ENCODE results near the gene NUP35.

Gene NUP35

GRCh38 chr2:183088061-183088460, 36.2 kb upstream of the NUP35 start:
- Histone ChIP-seq H3K36me3 (no peaks in the 10 kb centered on the region), H3K4me1 (ENCODE audit: control insufficient read depth in 1 of 2, insufficient read depth in 1 of 2, low read depth in 1 of 2, low read length in 1 of 2) (no peaks in the 10 kb centered on the region), H3K4me3 (ENCODE audit: low read depth in 1 of 2, low read length in 1 of 2) (no peak overlapping the region), H3K27me3 (no peaks in the 10 kb centered on the region), H3K9me3 (no peaks in the 10 kb centered on the region), H3K27ac (no peak overlapping the region)
- no peak for TF ChIP-seq CTCF (IDR thresholded peaks at IDR 0.05)

- Histone ChIP-seq H3K4me1 (ENCODE audit: control insufficient read depth in 1 of 2, insufficient read depth in 1 of 2, low read depth in 1 of 2, low read length in 1 of 2) (no peaks in the 10 kb centered on the region), H3K27me3 (no peaks in the 10 kb centered on the region), H3K27ac (no peak overlapping the region), H3K36me3 (no peaks in the 10 kb centered on the region), H3K9me3 (no peaks in the 10 kb centered on the region), H3K4me3 (ENCODE audit: low read depth in 1 of 2, low read length in 1 of 2) (no peak overlapping the region)
- TF ChIP-seq CTCF (IDR thresholded peaks at IDR 0.05) = no peak
Observed at GRCh38 chr2:183089192-183089851, 34.9 kb upstream of the NUP35 start.

- no peaks in the 10 kb centered on the region for H3K4me1 ChIP-seq (ENCODE audit: control insufficient read depth in 1 of 2, insufficient read depth in 1 of 2, low read depth in 1 of 2, low read length in 1 of 2)
- H3K9me3 ChIP-seq = no peaks in the 10 kb centered on the region
- H3K36me3 ChIP-seq = no peaks in the 10 kb centered on the region
- no peaks in the 10 kb centered on the region for H3K27me3 ChIP-seq
- H3K27ac ChIP-seq = no peak overlapping the region
- no peak overlapping the region for H3K4me3 ChIP-seq (ENCODE audit: low read depth in 1 of 2, low read length in 1 of 2)
- no peak for TF ChIP-seq CTCF (IDR thresholded peaks at IDR 0.05)
Observed at GRCh38 chr2:183091318-183091953, 32.8 kb upstream of the NUP35 start.

GRCh38 chr2:183091954-183092345, 32.3 kb upstream of the NUP35 start:
- no peak for TF ChIP-seq CTCF (IDR thresholded peaks at IDR 0.05)
- Histone ChIP-seq H3K4me1 (ENCODE audit: control insufficient read depth in 1 of 2, insufficient read depth in 1 of 2, low read depth in 1 of 2, low read length in 1 of 2) (no peaks in the 10 kb centered on the region), H3K27ac (no peak overlapping the region), H3K27me3 (no peaks in the 10 kb centered on the region), H3K4me3 (ENCODE audit: low read depth in 1 of 2, low read length in 1 of 2) (no peak overlapping the region), H3K36me3 (no peaks in the 10 kb centered on the region), H3K9me3 (no peaks in the 10 kb centered on the region)

GRCh38 chr2:183093857-183094657, 30.2 kb upstream of the NUP35 start:
- TF ChIP-seq CTCF (IDR thresholded peaks at IDR 0.05) = no peak
- no peak overlapping the region for H3K27ac ChIP-seq
- H3K36me3 ChIP-seq = no peaks in the 10 kb centered on the region

More at GRCh38 chr2:183093857-183094657, 30.2 kb upstream of the NUP35 start:
- Histone ChIP-seq H3K4me3 (ENCODE audit: low read depth in 1 of 2, low read length in 1 of 2) (no peak overlapping the region), H3K4me1 (ENCODE audit: control insufficient read depth in 1 of 2, insufficient read depth in 1 of 2, low read depth in 1 of 2, low read length in 1 of 2) (no peaks in the 10 kb centered on the region), H3K9me3 (no peaks in the 10 kb centered on the region), H3K27me3 (no peaks in the 10 kb centered on the region)

All from neutrophil (primary cell).